ENCODE results near the gene NR0B2.
"Not testable (repeated sequence)": the region's sequence is repeated elsewhere in the genome, so short reads cannot be mapped to it uniquely, and the experiment has no call there.

NR0B2 gene, protein sequence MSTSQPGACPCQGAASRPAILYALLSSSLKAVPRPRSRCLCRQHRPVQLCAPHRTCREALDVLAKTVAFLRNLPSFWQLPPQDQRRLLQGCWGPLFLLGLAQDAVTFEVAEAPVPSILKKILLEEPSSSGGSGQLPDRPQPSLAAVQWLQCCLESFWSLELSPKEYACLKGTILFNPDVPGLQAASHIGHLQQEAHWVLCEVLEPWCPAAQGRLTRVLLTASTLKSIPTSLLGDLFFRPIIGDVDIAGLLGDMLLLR

DNA sequence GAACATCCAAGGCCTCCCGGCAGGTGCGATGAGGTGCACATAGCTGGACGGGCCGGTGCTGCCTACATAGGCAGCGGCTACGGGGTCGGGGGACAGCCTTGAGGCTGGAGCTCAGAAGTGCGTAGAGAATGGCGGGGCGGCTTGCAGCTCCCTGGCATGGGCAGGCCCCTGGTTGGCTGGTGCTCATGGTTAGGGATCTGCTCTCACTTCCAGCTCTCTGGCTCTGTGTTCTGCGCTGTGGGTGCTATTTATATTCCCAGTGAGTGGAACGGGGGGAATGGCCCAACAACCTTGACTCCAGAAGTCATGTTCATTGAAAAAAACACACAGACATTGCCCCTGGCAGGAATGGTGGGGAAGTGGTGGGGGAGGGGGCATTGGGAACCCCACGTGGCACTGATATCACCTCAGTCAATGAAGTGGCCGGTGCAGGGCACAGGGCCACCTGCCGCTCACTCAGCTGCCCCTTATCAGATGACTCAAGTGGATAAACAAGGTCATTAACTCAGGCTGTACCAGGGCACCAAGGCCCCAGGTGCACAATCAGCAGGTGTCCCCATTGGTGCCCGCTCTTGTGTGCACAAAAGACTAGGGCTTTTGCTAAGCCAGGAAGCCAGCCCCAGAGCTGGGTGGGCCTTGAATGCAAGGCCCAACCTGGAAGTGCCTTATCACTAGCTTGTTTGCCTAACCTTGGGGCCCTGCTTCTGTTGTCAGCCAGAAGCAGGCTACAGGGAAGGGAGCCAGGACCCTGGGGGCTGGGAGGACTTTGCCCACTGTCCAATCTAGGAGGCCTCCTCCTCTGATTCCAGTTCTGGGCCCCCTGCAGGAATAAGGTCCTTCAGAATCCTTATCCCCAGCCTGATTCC, at the start of gene NR0B2:
Gene NR0B2, minus strand, starts transcription at position 222 of the 866 bp plus-strand sequence. Its CDS starts 35 bp downstream, at position 187.
- no peak for DNase-seq

DNA sequence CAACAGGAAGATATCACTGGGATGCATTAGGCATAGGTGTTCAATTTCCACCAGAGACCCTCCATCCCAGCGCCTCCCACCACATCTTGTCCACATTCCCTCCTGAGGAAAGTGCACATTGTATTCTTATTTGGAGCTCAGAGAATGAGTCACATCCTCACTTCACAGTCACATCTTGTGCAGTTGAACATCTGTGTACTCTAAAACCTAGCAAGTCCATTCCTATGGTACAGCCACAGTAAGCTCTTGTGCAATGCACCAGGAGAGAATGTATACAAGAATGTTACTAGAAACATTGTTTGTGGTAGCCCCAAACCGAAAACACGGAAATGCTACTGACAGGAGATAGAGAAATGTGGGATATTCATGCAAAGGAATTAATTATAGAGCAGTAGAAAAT, 48.1 kb upstream of the NR0B2 start:
- no peak for DNase-seq

DNA sequence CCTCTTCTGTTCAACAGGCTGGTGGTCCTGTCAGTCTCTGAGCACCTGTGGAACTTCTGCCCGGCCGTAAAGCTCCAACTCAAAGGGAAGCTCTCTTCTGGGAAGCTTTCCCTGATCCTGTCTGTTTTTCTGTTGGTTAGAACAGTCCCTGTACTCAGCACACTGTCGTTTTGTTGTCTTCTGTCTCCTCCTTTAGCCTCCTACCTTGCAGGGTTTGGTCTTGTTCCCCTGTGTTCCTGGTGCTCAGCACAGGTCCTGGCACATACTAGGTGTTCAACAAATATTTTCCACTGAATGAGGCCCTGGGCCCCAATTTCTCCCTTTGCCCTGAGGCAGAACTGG, 46.8 kb upstream of the NR0B2 start:
- no peak for DNase-seq

DNA sequence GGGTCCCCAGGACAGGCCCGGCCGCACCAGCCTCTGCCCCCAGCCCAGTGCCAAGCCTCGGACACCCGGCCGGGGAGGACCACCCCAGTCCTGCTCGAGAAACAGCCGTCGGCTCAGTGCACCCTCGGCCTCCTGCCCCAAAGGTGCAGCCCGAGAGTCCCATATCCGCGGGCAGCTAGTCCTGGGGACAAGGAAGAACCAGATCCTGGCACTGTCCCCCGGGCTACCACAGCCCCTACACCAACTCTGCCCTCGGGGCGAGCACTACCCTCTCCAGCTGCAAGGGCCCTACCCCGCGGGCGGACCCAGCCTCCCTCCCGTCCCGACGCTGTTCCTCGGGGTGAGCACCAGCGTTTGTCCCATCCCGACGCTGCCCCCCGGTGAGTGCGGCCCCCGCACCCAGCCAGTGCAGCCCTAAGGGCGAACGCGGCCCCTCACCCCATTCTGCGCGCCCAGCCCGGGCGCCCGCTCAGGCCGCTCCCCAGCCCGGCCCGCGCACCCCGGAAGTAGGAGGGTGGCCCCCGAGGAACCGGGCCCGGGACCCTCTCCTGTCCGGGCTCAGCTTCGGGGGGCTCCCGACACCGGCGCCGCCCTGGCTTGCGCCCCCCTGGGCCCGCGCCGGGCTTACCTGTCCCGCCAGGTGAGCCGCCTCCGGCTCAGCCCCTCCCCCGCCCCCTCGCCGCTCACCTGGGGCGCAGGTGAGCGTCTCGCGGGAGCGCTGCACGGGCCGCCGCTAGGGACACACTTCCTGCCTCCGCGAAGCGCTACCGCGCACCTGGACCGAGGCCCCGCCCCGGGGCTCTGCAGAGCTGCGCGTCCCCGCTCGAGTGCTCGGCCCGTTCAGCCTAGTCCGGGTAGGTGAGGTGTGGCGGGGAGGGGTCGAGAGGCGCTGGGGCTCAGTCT, 46.2 kb upstream of the NR0B2 start, which contains the start of gene KDF1:
Gene KDF1, minus strand, starts transcription at position 747 of the 903 bp plus-strand sequence. CDS start 8,088 bp downstream, outside the sequence.
- peak; percentile 43 for DNase-seq

DNA sequence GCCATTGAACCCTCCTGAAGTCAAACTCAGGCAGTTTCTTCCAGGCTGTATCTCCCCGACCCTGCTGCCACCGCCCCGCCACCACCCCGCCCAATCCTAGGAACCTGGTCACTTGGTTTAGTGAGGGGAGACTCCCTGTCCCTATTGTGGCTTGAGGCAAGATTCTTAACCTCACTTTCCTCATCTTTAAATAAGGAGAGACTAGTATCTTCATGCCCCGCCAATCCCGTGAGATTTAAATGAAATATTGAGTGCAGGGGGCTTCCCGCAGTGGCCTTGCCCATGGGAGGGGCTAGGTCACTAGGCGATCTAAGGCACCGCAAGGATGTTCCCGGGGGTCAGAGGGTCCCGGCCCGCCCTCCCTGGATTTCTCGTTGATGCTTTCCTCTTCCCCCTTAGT, 45.5 kb upstream of the NR0B2 start:
- DNase-seq = no peak

DNA sequence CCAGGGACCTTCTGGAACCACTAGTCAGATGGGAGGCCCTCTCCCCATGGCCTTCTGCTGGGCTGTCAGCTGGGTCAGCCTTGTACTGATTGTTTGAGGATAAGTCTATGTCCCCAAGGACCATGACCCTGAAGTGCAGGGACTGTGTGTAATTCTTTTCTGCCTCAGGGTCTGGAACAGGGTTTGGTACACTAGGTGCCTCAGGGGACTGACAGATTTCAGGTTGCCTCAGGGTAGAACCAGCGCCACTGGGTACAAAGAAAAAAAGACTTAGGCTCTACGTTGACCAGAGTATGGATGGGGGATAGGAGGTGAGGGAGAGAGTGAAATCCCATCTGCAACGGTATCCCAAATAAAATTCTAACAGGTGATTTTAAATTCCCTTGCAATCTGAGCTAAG, 43.5 kb upstream of the NR0B2 start:
- DNase-seq = no peak

DNA sequence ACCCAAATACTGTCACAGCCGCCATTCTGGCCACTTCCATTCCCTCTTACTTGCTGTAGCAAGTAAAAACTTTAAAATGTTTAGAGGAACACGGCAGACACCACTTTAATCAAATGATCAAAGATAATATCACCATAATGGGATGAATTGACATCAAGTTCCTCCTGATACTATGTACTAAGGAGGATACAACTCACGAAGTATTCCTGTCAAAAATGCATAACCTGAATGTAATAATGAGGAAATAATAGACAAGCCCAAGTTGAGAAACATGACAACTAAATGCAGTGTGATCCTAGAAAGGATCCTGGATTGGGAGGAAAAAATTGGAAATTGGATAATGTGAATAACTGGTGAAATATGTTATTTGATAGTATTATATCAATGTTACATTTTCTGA, 42.5 kb upstream of the NR0B2 start:
- no peak for DNase-seq

DNA sequence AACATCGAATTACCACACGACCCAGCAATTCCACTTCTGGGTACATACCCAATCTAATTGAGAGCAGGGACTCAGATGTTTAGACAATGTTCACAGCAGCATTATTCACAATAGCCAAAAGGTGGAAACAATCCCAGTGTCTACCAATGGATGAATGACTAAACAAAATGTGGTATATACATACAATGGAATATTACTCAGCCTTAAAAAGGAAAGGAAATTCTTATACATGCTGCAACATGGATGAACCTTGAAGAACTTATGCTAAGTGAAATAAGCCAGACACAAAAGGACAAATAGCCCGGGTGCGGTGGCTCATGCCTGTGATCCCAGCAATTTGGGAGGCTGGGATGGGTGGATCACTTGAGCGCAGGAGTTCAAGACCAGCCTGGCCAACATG, 39.6 kb upstream of the NR0B2 start:
- no peak for DNase-seq

DNA sequence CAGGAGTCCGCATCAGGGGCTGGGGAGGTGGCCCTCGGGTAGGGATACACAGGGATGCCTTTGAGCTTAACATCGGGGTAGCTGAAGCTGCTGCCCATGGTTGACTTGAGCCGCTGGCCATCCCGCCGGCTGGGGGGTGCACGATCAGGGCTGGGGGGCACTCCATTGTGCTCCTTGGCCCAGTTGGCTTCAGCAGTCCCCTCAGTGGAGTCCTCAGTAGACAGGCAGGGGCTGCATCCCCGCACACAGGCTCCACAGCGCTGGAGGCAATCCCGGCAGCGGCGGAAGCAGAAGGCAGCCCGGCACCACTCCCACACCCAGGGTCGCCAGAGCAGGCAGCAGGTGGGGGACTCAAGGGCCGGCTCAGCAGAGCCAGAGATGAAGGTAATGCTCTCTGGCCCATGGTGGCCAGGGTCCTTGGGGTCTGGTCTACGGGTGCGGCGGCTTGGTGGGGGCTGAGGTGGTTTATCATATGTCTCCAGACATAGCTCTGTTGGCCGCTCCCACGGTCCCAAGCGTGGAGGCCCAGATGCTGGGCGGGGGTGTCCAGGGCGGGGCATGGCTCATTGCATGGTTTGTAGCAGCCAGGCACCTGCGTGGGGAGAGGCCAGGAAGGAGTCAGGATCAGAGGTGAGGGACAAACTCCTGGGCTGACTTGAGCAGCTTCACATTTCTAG, 38.2 kb upstream of the NR0B2 start:
- no peak for DNase-seq

DNA sequence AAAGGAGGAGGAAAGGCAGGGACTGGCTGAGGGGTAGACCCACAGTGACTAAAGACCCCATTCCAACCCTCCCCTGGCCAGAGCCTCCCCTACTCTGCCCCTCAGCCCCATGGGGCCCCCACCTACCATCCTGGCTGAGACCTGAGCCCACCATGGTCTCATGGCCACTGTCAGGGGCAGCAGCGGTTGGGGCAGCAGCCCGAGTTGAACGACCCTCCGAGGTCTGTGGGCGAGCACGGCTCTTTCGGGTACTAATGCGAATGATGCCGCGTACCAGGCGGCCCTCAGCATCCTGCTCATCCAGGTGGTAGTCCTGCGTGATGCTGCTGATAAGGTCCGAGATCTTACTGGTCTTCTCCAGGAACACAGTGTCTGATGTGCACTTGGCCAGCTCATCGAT, 37.4 kb upstream of the NR0B2 start:
- no peak for DNase-seq

DNA sequence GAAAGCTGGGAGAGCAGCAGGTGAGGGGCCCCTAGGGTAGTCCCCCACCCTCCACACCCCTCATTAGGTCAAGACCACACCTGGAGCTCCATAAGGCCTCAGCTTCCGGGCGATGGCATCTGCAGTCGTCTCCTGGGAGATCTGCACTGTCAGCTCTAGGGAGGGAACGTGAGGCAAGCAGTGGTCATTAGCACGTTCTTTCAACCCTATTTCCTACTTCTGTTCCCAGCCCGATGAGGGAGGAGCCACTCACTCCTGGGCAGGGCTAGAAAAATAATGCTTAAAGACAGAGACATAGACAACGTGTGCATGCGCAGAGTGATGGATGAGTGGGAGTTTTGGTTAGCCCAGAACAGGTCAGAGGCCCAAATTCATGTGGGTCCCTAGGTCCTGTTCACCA, 36.8 kb upstream of the NR0B2 start:
- DNase-seq = no peak

DNA sequence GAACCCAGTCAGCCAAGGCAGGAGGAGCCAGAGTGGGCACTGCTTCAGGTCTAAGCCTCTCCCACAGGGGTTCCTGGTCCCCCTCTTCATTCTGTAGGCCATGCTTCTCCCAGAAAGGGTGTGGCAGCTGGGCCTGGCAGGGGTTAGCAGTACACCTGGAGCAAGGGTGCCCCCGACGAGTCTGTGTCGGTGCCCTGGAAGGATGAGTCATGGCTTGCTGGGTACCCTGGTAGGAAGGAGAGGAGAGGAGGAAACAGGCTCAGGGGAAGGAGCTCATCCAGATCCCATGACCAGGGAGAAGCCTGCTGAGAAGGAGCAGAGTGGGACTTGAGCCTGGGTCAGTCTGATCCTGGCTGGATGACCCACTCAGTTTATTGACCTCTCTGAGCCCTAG, 36.1 kb upstream of the NR0B2 start:
- no peak for DNase-seq

DNA sequence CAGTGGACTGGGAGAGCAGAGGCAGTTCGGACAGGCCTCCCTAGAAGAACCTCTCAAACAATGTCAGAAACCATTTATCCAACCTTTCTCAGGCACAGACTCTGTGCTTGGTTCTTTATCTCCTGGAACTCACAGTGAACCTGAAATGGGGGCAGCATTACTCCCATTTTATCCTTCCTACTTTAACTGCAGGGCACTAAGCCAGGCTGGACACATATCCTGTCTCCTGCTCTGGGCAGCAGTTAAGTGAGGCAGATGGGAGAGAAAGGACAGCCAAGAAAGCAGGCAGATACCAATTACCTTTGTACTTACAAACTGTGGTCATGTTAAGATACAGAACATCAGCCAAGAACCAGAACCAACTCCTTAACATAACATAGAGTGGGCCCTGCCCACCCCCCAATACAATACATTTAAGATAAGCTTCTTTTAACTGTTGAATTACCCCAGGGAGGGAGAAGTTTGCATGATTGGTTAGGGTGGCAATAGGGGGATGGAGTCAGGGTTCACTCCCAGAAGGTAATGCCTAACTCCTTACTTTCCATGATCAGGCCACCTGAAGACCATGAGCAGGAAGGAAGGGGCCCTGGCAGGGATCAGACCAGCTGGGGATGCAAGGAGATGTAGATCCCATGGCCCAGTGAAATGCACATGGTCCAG, 35.6 kb upstream of the NR0B2 start:
- DNase-seq = no peak

DNA sequence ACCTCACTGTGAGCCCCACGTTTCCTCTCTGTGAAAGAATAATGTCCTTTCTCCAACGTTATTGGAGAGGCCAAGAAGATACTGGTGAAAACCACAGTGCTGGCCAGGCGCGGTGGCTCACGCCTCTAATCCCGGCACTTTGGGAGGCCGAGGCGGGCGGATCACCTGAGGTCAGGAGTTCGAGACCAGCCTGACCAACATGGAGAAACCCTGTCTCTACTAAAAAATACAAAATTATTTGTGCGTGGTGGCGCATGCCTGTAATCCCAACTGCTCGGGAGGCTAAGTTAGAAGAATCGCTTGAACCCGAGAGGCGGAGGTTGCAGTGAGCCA, 34.9 kb upstream of the NR0B2 start:
- DNase-seq = not testable (repeated sequence)

DNA sequence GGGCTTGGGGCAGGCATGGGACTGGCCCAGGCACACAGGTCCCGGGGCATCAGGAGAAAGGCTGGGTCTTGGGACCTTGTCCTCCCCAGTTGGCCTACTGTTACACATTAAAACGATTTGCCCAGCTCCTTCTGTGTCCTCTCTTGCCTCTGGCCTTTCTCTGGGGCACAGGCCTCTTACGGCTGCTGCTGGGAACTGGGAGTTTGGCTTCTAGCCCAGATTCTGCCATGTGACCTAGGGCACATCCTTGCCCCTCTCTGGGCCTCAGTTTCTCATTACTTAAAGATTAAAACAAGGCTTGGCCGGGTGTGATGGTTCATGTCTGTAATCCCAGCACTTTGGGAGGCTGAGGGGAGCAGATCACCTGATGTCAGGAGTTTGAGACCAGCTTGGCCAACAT, 32.5 kb upstream of the NR0B2 start:
- no peak for DNase-seq

DNA sequence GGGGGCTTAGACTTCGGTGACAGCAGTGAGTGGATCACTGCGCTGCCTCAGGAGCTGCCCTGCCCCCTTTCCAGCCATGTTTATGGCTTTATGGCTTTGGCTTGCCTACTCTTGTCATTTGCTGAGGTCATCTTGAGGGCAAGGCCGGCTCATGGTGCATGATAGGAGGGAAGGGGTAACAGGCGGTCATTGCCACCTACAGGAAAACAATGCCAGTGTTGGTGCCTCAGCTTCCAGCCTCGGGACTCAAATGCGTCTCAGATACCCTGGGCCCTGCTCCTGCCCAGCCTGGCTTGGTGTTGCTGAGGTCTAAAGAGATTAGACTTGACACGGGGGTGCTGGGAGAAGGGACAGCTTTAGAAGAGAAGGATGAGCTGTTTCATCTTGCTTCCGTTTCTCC, 32.0 kb upstream of the NR0B2 start:
- DNase-seq = no peak

DNA sequence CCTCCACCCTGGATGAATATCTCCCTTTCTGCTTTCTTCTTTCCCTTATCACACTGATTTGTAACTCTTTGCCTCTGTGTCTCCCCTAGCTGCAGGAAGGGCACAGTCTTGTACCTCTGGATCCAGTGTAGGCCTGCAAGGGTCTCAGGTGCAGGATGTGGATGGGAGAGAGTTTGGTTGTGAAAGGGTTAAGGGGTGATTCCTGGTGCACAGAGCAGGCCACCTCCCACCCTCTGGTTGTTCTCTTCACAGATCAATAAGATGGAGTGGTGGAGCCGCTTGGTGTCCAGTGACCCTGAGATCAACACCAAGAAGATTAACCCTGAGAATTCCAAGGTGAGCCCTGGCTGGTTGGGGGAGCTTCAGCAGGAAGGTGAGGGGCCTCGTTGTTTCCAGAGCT, 31.4 kb upstream of the NR0B2 start:
- DNase-seq = no peak

DNA sequence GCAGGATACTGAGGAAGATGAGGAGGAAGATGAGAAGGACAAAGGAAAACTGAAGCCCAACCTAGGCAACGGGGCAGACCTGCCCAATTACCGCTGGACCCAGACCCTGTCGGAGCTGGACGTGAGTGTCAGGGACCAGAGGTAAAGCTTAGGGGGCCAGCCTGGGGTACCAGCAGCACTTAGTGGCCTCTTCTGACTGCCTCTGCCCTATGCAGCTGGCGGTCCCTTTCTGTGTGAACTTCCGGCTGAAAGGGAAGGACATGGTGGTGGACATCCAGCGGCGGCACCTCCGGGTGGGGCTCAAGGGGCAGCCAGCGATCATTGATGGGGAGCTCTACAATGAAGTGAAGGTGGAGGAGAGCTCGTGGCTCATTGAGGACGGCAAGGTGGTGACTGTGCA, 28.9 kb upstream of the NR0B2 start:
- no peak for DNase-seq

DNA sequence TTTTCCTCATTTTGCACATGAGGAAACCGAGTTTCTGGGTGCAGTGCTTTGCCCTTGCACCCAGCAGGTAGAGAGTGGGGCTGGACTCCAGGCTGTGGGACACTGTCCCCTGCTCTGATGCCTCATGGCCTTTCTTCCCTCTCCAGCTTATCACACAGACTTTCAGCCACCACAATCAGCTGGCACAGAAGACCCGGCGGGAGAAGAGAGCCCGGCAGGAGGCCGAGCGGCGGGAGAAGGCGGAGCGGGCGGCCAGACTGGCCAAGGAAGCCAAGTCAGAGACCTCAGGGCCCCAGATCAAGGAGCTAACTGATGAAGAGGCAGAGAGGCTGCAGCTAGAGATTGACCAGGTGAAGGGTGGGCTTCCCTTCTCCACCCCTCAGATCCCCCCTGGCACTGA, 27.5 kb upstream of the NR0B2 start:
- DNase-seq = no peak

DNA sequence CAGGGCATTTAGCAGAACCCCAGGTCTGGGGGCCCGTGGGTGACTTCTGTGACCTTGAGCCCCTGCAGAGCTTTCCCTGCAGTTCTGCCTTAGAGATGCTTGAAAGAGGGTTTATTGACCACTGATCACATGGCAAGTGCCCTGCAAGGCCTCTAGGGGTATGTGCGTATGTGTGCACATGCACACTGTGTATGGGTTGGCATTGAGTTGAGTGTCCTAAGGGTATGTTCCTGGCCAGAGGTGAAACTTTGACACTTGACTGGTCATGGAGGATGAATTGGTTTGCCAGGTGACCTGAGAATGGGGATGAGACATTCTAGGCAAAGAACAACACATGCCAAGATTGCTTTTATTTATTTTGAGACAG, 24.9 kb upstream of the NR0B2 start:
- DNase-seq = no peak

DNA sequence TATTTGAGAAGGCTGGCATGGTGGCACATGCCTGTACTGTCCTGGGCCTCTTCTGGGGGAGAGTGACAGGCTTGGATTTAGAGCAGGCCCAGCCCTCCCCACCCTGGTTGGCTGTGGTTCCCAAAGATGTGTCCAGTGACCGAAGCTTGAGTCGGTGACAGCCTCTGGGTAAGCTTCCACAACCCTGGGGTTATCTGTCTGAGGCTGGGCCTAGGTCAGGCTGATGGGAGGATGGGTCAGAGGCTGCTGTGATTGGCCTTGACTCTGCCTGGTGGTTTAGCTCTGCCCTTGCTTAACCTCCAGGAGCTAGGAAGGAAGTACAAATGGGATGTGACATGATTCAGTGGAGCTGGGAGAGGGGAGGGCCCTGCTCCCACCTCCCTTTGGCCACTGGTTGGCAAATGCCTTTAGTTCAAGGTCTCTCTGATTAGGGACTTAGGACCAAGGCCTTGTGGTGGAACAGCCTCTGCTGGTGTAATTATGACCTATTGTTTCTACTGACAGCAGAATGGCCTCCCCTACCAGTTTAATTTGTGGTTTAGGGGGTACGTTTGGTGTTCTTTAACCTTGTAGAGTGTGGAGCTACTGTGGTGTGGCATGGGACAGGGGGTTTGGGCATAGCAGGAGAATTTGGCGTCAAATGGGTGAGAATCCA, 24.4 kb upstream of the NR0B2 start:
- no peak for DNase-seq

DNA sequence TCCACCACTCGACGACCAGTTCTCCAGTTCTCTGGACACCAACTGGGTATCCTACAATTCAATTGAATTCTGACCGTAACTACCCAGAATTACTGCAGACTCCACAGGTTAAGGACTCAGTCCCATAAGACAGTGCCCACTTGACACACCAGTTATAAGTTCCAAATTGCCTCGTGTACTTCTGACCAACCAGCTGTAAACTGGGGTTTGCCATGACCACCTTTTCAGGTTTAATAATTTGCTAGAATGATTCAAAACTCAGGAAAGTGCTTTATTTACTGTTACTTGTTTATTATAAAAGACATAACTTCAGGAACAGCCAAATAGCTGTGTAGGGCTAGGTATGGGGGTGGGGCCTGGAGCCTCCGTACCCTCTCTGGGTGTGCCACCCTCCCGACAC, 23.0 kb upstream of the NR0B2 start:
- no peak for DNase-seq

Measured in stimulated activated CD4-positive, alpha-beta T cell treated with anti-CD3 and anti-CD28 coated beads, Interleukin-15, amount 100 ng/mL, for 24 hours (primary cell).